OCI-LY7 (cell line): ENCODE measurements around the gene ARHGAP45.

Source experiments
- CTCF ChIP-seq: fragments of 200-600 bp; sonication (generic); conservative IDR thresholded peaks from 2 replicates; pipeline ENCODE4 v1.5.1; 2014; ENCODE audit warnings: mild to moderate bottlenecking, antibody characterized with exemption, low read length, moderate library complexity, mixed read lengths
- EZH2phosphoT487 ChIP-seq: fragments of 200-600 bp; sonication (generic); IDR thresholded peaks from 2 replicates; pipeline ENCODE4 v1.6.1; 2018; ENCODE audit warnings: low read depth, borderline replicate concordance, mild to moderate bottlenecking, mixed run types, antibody characterized with exemption, low read length, moderate library complexity, mixed read lengths

GRCh38 chr19:1073063-1073955 is 6.3 kb downstream of the ARHGAP45 start:
- TF ChIP-seq CTCF (no peak), EZH2phosphoT487 (no peak)
